ENCODE measurements around the gene CCND3.

DNA sequence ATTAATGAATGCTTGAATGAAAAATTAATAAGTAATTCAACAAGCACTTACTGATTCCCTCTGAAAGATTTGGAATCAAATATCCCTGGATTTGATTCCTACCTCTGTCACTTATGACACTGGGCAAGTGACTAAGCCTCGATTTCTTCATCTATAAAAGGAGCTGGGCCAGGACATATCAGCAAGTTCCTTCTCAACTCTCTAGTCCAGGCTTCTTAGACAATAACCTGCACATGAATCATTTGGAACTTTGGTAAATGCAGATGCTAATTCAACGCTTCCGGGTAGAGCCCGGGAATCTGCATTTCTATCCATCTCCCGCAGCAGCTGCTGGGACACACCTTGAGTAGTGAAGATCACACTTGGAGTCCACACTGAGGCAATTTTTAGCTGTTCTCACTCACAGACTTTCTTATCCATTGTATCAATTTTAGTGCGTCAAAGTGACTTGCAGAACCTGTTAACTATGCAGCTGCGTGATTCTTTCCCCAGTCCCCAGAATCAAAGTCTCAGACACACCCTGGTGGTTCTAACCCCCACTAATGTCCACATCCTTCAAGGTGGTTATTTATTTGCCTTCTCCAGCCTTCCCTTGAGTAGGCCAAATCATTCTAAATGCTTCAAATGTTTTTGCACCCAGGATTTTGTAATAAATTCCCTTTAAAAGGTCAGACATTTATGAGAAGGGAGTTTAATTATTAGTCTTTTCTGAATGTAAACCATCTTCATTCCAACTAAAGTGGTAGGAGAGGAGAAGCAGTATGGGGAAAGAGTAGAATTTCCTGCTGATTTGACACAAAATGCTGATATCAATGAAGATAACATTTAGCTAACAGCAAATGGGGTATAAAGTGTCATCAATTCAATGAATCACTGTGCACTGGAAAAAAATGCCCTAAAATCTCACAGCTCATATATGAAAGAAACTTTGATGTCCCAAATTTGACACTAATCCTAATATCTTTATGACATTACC lies 26.0 kb upstream of the CCND3 start:
- TF ChIP-seq, protein P1, sequence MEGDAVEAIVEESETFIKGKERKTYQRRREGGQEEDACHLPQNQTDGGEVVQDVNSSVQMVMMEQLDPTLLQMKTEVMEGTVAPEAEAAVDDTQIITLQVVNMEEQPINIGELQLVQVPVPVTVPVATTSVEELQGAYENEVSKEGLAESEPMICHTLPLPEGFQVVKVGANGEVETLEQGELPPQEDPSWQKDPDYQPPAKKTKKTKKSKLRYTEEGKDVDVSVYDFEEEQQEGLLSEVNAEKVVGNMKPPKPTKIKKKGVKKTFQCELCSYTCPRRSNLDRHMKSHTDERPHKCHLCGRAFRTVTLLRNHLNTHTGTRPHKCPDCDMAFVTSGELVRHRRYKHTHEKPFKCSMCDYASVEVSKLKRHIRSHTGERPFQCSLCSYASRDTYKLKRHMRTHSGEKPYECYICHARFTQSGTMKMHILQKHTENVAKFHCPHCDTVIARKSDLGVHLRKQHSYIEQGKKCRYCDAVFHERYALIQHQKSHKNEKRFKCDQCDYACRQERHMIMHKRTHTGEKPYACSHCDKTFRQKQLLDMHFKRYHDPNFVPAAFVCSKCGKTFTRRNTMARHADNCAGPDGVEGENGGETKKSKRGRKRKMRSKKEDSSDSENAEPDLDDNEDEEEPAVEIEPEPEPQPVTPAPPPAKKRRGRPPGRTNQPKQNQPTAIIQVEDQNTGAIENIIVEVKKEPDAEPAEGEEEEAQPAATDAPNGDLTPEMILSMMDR (IDR thresholded peaks at IDR 0.05): no peak
- TF ChIP-seq POLR2A (IDR thresholded peaks at IDR 0.05): no peak
